Heart right ventricle (tissue), 16 donors: ENCODE results near the gene TTC23. TPM values are rescaled to one million over a fixed set of nuclear protein-coding genes. Genes with fewer than 3 reads are reported as not detected.
"Not testable (repeated sequence)": the region's sequence is repeated elsewhere in the genome, so short reads cannot be mapped to it uniquely, and the experiment has no call there.

Experiments used
- ATAC-seq, 8 donors: fragments of 200-7000 bp; cut with Tn5 transposase; one replicate each; pipeline ENCODE4 v1.9.1; 2020; ENCODE audit warnings: mild to moderate bottlenecking in 8 of 8, moderate library complexity in 8 of 8, moderate number of reproducible peaks in 1 of 8
- DNase-seq, 2 donors: peaks; one replicate each; pipeline ENCODE4 v3.0.0-alpha.2; 2020
- H3K27ac ChIP-seq, 10 donors: fragments of 200-600 bp; sonication (generic) in 2 of 10; one replicate each; pipeline versions ENCODE4 v1.5.0 to v1.8.0; 2020 to 2022; ENCODE audit warnings: mild to moderate bottlenecking in 3 of 10
- H3K27me3 ChIP-seq, 7 donors: fragments of 200-600 bp; one replicate each; pipeline ENCODE4 v1.8.0; 2021 to 2022; ENCODE audit warnings: mild to moderate bottlenecking in 2 of 7
- H3K36me3 ChIP-seq, 9 donors: fragments of 200-600 bp; sonication (generic) in 1 of 9; one replicate each; pipeline versions ENCODE4 v1.5.0 to v1.8.0; 2020 to 2022; ENCODE audit warnings: mild to moderate bottlenecking in 2 of 9
- H3K4me1 ChIP-seq, 9 donors: fragments of 200-600 bp; sonication (generic) in 1 of 9; one replicate each; pipeline versions ENCODE4 v1.5.0 to v1.8.0; 2020 to 2022; ENCODE audit warnings: mild to moderate bottlenecking in 4 of 9
- H3K4me3 ChIP-seq, 10 donors: fragments of 200-600 bp; sonication (generic) in 2 of 10; one replicate each; pipeline versions ENCODE4 v1.5.0 to v1.8.0; 2020 to 2022; ENCODE audit warnings: mild to moderate bottlenecking in 7 of 10, moderate library complexity in 2 of 10
- H3K9me3 ChIP-seq, 11 donors: fragments of 200-600 bp in 10 of 11; sonication (generic) in 2 of 11; one replicate each; pipeline versions ENCODE4 v1.5.0 to v1.8.0; 2013 to 2022; ENCODE audit warnings: mild to moderate bottlenecking in 2 of 11, control low read depth in 1 of 11, moderate library complexity in 1 of 11
- WGBS, 2 donors: extraction: QIAGEN DNeasy Blood & Tissue Kit; methylation state at CpG; one replicate each; pipeline ENCODE4 v1.1.7; 2013; ENCODE audit warnings: inconsistent platforms in 1 of 2; 5-methylcytosine and 5-hydroxymethylcytosine counted together
- intact Hi-C, 10 donors: fragments of 100-400 bp; cut with DNase I; formaldehyde crosslinking; loops; one replicate each; pipeline versions ENCODE4 v1.11.1 to v1.14.2; 2022
- polyA plus RNA-seq, 2 donors: library from polyadenylated mRNA; stranded (reverse); fragments of 200-250 nt; gene quantifications; one replicate each; pipeline ENCODE4 v1.2.3, GENCODE V29; 2013
- total RNA-seq, 10 donors: library from RNA; stranded (reverse); fragmentation: NEBNext Ultra II Directional in 3 of 10; extraction: Animal tissue kit (Norgen Biotek cat#: 25700) in 3 of 10; gene quantifications; one replicate each; pipeline versions ENCODE4 v1.2.1 to v1.2.4, GENCODE V29; 2021 to 2023
- TF ChIP-seq, protein P1 (sequence below), 9 donors: fragments of 200-600 bp; sonication (generic) in 2 of 9; IDR thresholded peaks; one replicate each; pipeline versions ENCODE4 v1.5.0 to v1.8.0; 2021 to 2022; ENCODE audit warnings: antibody characterized with exemption in 9 of 9, mild to moderate bottlenecking in 5 of 9, moderate library complexity in 1 of 9
- donor health status: Arrhythmogenic right ventricular cardiomyopathy.
- donor health status: ischemic (EF 13 %, LVEDD 7.1; RV severe dilation, severe dysfunction).
- donor health status: healthy with polysubstance abuse.
- donor health status: DM: no; HTN: yes; CAD: no.
- donor health status: DM: no; HTN: no; CAD: no.
- donor health status: ischemic (EF 25% LVEDD 6.9; RV normal size, moderate dysfunction).
- donor health status: ischemic (EF 25% LVEDD 5.7; RV mildly dilated, moderate dysfunction).
- donor health status: healthy.
- donor health status: DM: yes; HTN: yes; CAD: no.
- donor health status: Ischemic cardiomyopathy.
- donor health status: ischemic (EF 35%, LVEDD 5.7; RV mildly dilated, moderate dysfunction).
- donor health status: nonischemic (EF 11% LVEDD 7.7; RV severe dilation, severe dysfunction).
- donor health status: DM: yes; HTN: yes; CAD: no.
- donor health status: PGD.
- donor health status: ischemic (EF 29% LVEDD 5.4; RV normal size, mild dysfunction).
- donor health status: nonischemic (EF 23%, LVEDD 6.1; RV moderate dilation, normal function).

Gene TTC23
- total and polyA plus RNA-seq, 12 donors, result 6.0 to 16.9 (median 10.9) TPM

DNA sequence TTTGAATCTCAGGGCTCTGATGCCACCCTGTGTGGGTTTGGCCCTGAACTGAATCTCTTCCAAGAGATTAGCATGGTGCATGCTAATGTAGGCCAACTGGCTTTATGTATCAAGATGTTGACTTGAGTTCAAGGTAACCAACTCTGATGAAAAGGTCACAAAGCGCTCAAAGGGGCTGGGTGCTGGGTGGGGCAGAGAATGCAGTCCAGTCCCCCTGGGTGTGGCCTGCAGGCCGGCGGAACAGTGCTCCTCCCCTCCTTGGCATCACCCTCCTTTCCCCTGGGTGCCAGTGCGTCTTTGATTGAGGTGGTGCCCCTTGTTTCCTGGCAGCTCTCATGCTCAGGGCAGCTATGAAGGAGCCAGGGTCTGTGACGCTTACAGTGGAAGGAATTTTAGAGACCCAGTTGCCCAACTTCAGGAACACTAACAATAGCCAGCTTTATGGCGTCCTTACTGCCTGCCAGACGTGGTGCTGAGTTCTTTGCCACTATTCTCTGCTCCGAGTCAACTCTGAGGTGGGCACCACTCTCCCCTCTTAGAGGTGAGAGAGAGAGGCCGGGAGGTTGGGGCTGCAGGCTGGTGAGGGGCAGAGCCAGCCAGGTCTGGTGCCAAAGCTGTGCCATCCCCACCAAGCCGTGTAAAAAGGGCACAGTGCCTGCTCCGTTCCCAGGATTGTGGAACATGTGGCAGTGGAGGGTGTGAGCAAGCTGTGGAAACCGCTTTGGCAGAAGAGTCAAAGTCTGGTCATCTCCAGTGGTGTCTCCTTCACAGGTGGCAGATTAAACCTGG, 134.7 kb downstream of the TTC23 start:
- H3K4me1 ChIP-seq, result peaks cover 0 to 80% (median 38%) of the 10 kb centered on the region in 9 donors
- peak; percentile 38 to 54 for DNase-seq

DNA sequence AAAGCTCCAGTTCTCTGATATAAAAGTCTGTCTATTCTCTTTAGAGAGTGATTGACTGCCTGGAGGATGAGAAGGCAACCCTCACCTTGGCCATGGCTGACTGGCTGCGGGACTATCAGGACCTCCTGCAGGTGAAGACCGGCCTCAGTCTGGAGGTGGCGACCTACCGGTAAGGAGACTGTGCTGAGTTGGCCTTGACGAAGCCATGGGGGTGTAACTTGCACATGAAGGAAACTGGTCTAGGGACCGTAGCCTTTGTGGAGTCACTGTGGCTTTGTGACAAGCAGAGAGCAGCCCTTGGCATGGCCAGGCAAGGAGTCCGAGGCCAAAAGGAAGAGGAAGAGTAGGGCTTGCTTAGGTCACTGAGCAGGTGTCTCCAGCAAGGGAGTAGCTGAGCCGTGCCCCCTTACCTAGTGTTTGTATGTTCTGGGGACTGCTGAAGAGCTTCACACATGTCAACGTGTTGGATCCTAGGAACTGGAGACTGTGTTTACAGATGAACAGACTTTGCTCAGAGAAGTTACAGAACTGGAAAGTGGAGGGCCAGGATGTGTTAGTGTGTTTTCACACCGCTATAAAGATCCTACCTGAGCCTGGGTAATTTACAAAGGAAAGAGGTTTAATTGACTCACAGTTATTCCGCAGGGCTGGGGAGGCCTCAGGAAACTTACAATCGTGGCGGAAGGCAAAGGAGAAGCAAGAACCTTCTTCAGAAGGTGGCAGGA, 135.7 kb downstream of the TTC23 start:
- ATAC-seq (no peak), DNase-seq (no peak)
- peaks cover 0 to 42% (median 0%) of the 10 kb centered on the region in 9 donors for H3K36me3 ChIP-seq
- H3K4me1 ChIP-seq, result peaks cover 0 to 81% (median 40%) of the 10 kb centered on the region in 9 donors
- no peaks in the 10 kb centered on the region for H3K9me3 ChIP-seq
- 88 to 90% methylated on average over 13 of the region's 13 CpGs for WGBS, 2 donors
- intact Hi-C loops, result loop anchor here in 1 of 10 donors (5.0 kb wide), 1 partner anchor 59 kb away; no protein-coding TSS in a partner anchor
- peak overlapping the region; percentile 20 to 83 (median 67) for H3K27ac ChIP-seq
- TF ChIP-seq, protein P1, sequence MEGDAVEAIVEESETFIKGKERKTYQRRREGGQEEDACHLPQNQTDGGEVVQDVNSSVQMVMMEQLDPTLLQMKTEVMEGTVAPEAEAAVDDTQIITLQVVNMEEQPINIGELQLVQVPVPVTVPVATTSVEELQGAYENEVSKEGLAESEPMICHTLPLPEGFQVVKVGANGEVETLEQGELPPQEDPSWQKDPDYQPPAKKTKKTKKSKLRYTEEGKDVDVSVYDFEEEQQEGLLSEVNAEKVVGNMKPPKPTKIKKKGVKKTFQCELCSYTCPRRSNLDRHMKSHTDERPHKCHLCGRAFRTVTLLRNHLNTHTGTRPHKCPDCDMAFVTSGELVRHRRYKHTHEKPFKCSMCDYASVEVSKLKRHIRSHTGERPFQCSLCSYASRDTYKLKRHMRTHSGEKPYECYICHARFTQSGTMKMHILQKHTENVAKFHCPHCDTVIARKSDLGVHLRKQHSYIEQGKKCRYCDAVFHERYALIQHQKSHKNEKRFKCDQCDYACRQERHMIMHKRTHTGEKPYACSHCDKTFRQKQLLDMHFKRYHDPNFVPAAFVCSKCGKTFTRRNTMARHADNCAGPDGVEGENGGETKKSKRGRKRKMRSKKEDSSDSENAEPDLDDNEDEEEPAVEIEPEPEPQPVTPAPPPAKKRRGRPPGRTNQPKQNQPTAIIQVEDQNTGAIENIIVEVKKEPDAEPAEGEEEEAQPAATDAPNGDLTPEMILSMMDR (IDR thresholded peaks at IDR 0.05), result no peak
- no peak overlapping the region for H3K4me3 ChIP-seq
- H3K27me3 ChIP-seq, result no peaks in the 10 kb centered on the region

More for the DNA sequence above, 134.7 kb downstream of the TTC23 start:
- Histone ChIP-seq H3K36me3 (peaks cover 0 to 50% (median 0%) of the 10 kb centered on the region in 9 donors), H3K27ac (peak overlapping the region; percentile 20 to 83 (median 68)), H3K4me3 (no peak overlapping the region), H3K9me3 (no peaks in the 10 kb centered on the region), H3K27me3 (no peaks in the 10 kb centered on the region)
- 50 to 54% methylated on average over 12 of the region's 12 CpGs for WGBS, 2 donors
- intact Hi-C loops, result loop anchor here in 1 of 10 donors (5.0 kb wide), 1 partner anchor 58 kb away; no protein-coding TSS in a partner anchor
- TF ChIP-seq, protein P1 (IDR thresholded peaks at IDR 0.05), result no peak
- ATAC-seq, result peak; percentile 10 to 93 (median 77)

DNA sequence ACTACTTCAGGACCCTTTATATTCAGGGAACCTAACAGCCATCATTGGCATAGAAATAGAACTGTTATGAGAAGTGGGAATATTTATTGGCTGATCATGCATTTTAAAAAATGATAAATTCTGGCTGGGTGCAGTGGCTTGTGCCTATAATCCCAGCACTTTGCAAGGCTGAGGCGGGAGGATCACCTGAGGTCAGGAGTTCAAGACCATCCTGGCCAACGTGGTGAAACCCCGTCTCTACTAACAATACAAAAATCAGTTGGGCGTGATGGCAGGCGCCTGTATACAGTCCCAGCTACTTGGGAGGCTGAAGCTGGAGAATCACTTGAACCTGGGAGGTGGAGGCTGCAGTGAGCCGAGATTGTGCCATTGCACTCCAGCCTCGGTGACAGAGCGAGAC, 137.7 kb downstream of the TTC23 start:
- ATAC-seq, H3K9me3 ChIP-seq, H3K4me3 ChIP-seq, DNase-seq: not testable (repeated sequence)
- H3K36me3 ChIP-seq, result peaks cover 0 to 31% (median 0%) of the 10 kb centered on the region in 9 donors
- H3K4me1 ChIP-seq, result peaks cover 0 to 89% (median 52%) of the 10 kb centered on the region in 9 donors
- intact Hi-C loops, result loop anchor here in 1 of 10 donors (5.0 kb wide), 1 partner anchor 61 kb away; no protein-coding TSS in a partner anchor
- peak overlapping the region in 2 of 10 donors; percentile 79 to 95 for H3K27ac ChIP-seq
- peaks cover 0 to 10% (median 0%) of the 10 kb centered on the region in 7 donors for H3K27me3 ChIP-seq
- WGBS, 2 donors, result 80 to 84% methylated on average over 8 of the region's 8 CpGs

DNA sequence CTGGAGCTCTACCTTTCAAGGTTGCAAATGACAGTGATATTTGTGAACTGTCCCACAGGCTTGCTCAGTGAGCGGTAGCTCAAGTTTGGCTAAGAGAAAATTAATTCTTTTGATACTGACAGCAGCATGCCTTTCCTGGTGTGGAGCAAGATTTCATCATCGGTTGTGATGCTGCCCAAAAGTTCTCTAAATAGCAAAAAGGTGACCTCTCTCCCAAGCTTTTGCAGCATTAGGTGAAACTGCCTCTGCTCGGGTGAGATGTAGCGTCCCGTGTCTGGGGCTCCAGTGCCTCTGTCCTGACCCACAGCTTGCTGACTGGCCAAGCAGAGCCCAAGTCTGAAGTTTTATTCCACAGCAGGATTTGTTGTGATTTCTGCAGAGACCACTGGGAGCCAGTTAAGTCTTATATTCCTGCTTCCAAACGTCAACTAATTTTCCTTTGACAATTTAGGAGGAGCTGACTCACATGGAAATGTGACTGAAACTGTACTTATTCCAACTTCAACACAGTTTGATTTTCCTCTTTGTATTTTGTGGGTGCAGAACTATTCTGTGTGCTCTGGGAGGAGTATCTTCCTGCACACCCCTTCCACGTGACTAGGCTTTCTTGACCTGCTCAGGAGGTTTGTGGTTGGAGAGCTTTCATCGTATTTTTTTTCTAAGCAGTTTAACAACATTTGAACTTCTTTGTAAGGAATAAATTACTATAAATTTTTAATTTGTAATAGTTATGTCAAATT, 138.6 kb downstream of the TTC23 start:
- peaks cover 0 to 19% (median 0%) of the 10 kb centered on the region in 7 donors for H3K27me3 ChIP-seq
- DNase-seq (no peak), ATAC-seq (no peak)
- H3K27ac ChIP-seq, result peak overlapping the region in 8 of 10 donors; percentile 44 to 95 (median 79)
- 39 to 51% methylated on average over 8 of the region's 8 CpGs for WGBS, 2 donors
- TF ChIP-seq, protein P1 (IDR thresholded peaks at IDR 0.05), result no peak
- peaks cover 0 to 92% (median 54%) of the 10 kb centered on the region in 9 donors for H3K4me1 ChIP-seq
- intact Hi-C loops, result loop anchor here in 1 of 10 donors (5.0 kb wide), 1 partner anchor 62 kb away; no protein-coding TSS in a partner anchor
- H3K4me3 ChIP-seq, result peak overlapping the region in 2 of 10 donors; percentile 5 to 9
- peaks cover 0 to 25% (median 0%) of the 10 kb centered on the region in 9 donors for H3K36me3 ChIP-seq
- H3K9me3 ChIP-seq, result no peaks in the 10 kb centered on the region
